Ovary (tissue), 3 donors: ENCODE measurements around the gene CARD6.

Source experiments
- EP300 ChIP-seq: sonication (generic); formaldehyde crosslinking; IDR thresholded peaks from one replicate; pipeline ENCODE4 v1.6.1; 2017; ENCODE audit warnings: antibody characterized with exemption
- POLR2A ChIP-seq: fragments of 450-650 bp; IDR thresholded peaks from one replicate; pipeline ENCODE4 v1.6.1; 2017; ENCODE audit warnings: antibody characterized with exemption, mild to moderate bottlenecking, moderate library complexity
- TF ChIP-seq, protein P1 (sequence below), 3 donors: fragments of 450-650 bp in 2 of 3; fragments of 200-600 bp in 1 of 3; IDR thresholded peaks; one replicate each; pipeline versions ENCODE4 v1.5.1 to v1.8.0; 2016 to 2022; ENCODE audit warnings: antibody characterized with exemption in 3 of 3, mild to moderate bottlenecking in 1 of 3
- donor health status: DM: no; HTN: no; CAD: no.

GRCh38 chr5:40812125-40812524, 29.0 kb upstream of the CARD6 start:
- TF ChIP-seq EP300 (no peak), POLR2A (no peak)
- TF ChIP-seq, protein P1, sequence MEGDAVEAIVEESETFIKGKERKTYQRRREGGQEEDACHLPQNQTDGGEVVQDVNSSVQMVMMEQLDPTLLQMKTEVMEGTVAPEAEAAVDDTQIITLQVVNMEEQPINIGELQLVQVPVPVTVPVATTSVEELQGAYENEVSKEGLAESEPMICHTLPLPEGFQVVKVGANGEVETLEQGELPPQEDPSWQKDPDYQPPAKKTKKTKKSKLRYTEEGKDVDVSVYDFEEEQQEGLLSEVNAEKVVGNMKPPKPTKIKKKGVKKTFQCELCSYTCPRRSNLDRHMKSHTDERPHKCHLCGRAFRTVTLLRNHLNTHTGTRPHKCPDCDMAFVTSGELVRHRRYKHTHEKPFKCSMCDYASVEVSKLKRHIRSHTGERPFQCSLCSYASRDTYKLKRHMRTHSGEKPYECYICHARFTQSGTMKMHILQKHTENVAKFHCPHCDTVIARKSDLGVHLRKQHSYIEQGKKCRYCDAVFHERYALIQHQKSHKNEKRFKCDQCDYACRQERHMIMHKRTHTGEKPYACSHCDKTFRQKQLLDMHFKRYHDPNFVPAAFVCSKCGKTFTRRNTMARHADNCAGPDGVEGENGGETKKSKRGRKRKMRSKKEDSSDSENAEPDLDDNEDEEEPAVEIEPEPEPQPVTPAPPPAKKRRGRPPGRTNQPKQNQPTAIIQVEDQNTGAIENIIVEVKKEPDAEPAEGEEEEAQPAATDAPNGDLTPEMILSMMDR (IDR thresholded peaks at IDR 0.05): no peak
